Nephron (organoid): ENCODE measurements around the gene FRMD5.

Experiments
- H3K27ac Mint-ChIP-seq, 3 experiments: 2 replicates each; pipeline ENCODE4 v1.8.0; 2020; ENCODE audit warnings: mixed read lengths in 3 of 3, mild to moderate bottlenecking in 2 of 3, moderate library complexity in 1 of 3
- H3K27me3 Mint-ChIP-seq: 2 replicates; pipeline ENCODE4 v1.8.0; 2021; ENCODE audit warnings: low read depth, mild to moderate bottlenecking, moderate library complexity, mixed read lengths
- H3K36me3 Mint-ChIP-seq: 2 replicates; pipeline ENCODE4 v1.8.0; 2020; ENCODE audit warnings: low read depth, mixed read lengths
- H3K4me1 Mint-ChIP-seq: 2 replicates; pipeline ENCODE4 v1.8.0; 2020; ENCODE audit warnings: mixed read lengths
- H3K4me3 Mint-ChIP-seq, 3 experiments: 2 replicates each; pipeline ENCODE4 v1.8.0; 2020; ENCODE audit warnings: mild to moderate bottlenecking in 3 of 3, mixed read lengths in 3 of 3, moderate library complexity in 2 of 3
- H3K9me3 Mint-ChIP-seq: 2 replicates; pipeline ENCODE4 v1.8.0; 2020; ENCODE audit warnings: mixed read lengths
- CTCF ChIP-seq, 3 experiments: fragments of 200-600 bp; sonication (generic); IDR thresholded peaks; one replicate each; pipeline ENCODE4 v1.5.0; 2021; ENCODE audit warnings: antibody characterized with exemption in 3 of 3; ENCODE audit not compliant: unreplicated experiment in 3 of 3

Gene FRMD5

GRCh38 chr15:43920815-43921214 is 274.3 kb downstream of the FRMD5 start:
- no peak for TF ChIP-seq CTCF (IDR thresholded peaks at IDR 0.05; ENCODE audit: unreplicated experiment in 3 of 3)
- H3K27me3 Mint-ChIP-seq, result no peaks in the 10 kb centered on the region
- H3K36me3 Mint-ChIP-seq, result no peaks in the 10 kb centered on the region
- H3K9me3 Mint-ChIP-seq, result no peaks in the 10 kb centered on the region
- H3K4me3 Mint-ChIP-seq, result no peak overlapping the region
- no peak overlapping the region for H3K27ac Mint-ChIP-seq
- H3K4me1 Mint-ChIP-seq, result peaks cover 29% of the 10 kb centered on the region

GRCh38 chr15:43920254-43920600 is 274.8 kb downstream of the FRMD5 start:
- peaks cover 4% of the 10 kb centered on the region for H3K27me3 Mint-ChIP-seq
- H3K4me1 Mint-ChIP-seq, result peaks cover 35% of the 10 kb centered on the region
- no peaks in the 10 kb centered on the region for H3K9me3 Mint-ChIP-seq
- no peak overlapping the region for H3K27ac Mint-ChIP-seq
- H3K36me3 Mint-ChIP-seq, result no peaks in the 10 kb centered on the region
- H3K4me3 Mint-ChIP-seq, result no peak overlapping the region
- no peak for TF ChIP-seq CTCF (IDR thresholded peaks at IDR 0.05; ENCODE audit: unreplicated experiment in 3 of 3)

- Mint-ChIP-seq H3K4me3 (no peak overlapping the region), H3K9me3 (no peaks in the 10 kb centered on the region), H3K36me3 (no peaks in the 10 kb centered on the region), H3K27me3 (peaks cover 4% of the 10 kb centered on the region), H3K27ac (no peak overlapping the region), H3K4me1 (peaks cover 38% of the 10 kb centered on the region)
- no peak for TF ChIP-seq CTCF (IDR thresholded peaks at IDR 0.05; ENCODE audit: unreplicated experiment in 3 of 3)
Observed at GRCh38 chr15:43919540-43920253, 275.4 kb downstream of the FRMD5 start.

GRCh38 chr15:43918717-43919116 is 276.4 kb downstream of the FRMD5 start:
- H3K27ac Mint-ChIP-seq, result no peak overlapping the region
- H3K27me3 Mint-ChIP-seq, result peaks cover 4% of the 10 kb centered on the region
- H3K4me3 Mint-ChIP-seq, result no peak overlapping the region
- peaks cover 38% of the 10 kb centered on the region for H3K4me1 Mint-ChIP-seq
- no peak for TF ChIP-seq CTCF (IDR thresholded peaks at IDR 0.05; ENCODE audit: unreplicated experiment in 3 of 3)
- no peaks in the 10 kb centered on the region for H3K9me3 Mint-ChIP-seq
- no peaks in the 10 kb centered on the region for H3K36me3 Mint-ChIP-seq

GRCh38 chr15:43916326-43916660 is 278.8 kb downstream of the FRMD5 start:
- Mint-ChIP-seq H3K36me3 (no peaks in the 10 kb centered on the region), H3K27me3 (peaks cover 4% of the 10 kb centered on the region), H3K4me3 (no peak overlapping the region), H3K27ac (peak overlapping the region; percentile 9 to 59 (median 22)), H3K9me3 (no peaks in the 10 kb centered on the region), H3K4me1 (peaks cover 53% of the 10 kb centered on the region)
- no peak for TF ChIP-seq CTCF (IDR thresholded peaks at IDR 0.05; ENCODE audit: unreplicated experiment in 3 of 3)

- H3K4me1 Mint-ChIP-seq, result peaks cover 53% of the 10 kb centered on the region
- peaks cover 4% of the 10 kb centered on the region for H3K27me3 Mint-ChIP-seq
- no peak for TF ChIP-seq CTCF (IDR thresholded peaks at IDR 0.05; ENCODE audit: unreplicated experiment in 3 of 3)
- no peaks in the 10 kb centered on the region for H3K36me3 Mint-ChIP-seq
- H3K27ac Mint-ChIP-seq, result peak overlapping the region; percentile 9 to 59 (median 22)
- H3K9me3 Mint-ChIP-seq, result no peaks in the 10 kb centered on the region
- no peak overlapping the region for H3K4me3 Mint-ChIP-seq
Observed at GRCh38 chr15:43915631-43916325, 279.3 kb downstream of the FRMD5 start.
